GM12891 (cell line): ENCODE results near the gene DHX15.
A peak's percentile ranks its signal among the peaks of the same experiment; 100 is the strongest.
"Not testable (repeated sequence)": the region's sequence is repeated elsewhere in the genome, so short reads cannot be mapped to it uniquely, and the experiment has no call there.

Source experiments
- DNase-seq: peaks from one replicate; pipeline ENCODE4 v3.0.0; 2011; ENCODE audit warnings: low spot score; ENCODE audit not compliant: insufficient read length
- FAIRE-seq: peaks from 2 replicates; lab custom pipeline; 2011; peaks lifted over from hg19 to GRCh38; lab: Jason Lieb, UNC
- PAX5 ChIP-seq: IDR thresholded peaks from 2 replicates; pipeline ENCODE4 v1.6.1; 2011; ENCODE audit warnings: low read length, moderate library complexity, mild to moderate bottlenecking; ENCODE audit not compliant: insufficient read depth, severe bottlenecking
- POLR2A ChIP-seq: IDR thresholded peaks from 2 replicates; pipeline ENCODE4 v1.6.1; 2011; ENCODE audit warnings: low read depth, low read length, control low read depth
- POLR2AphosphoS5 ChIP-seq: IDR thresholded peaks from 2 replicates; pipeline ENCODE4 v1.6.1; 2011; ENCODE audit warnings: low read depth, low read length, control low read depth
- POU2F2 ChIP-seq: IDR thresholded peaks from 2 replicates; pipeline ENCODE4 v1.6.1; 2011; ENCODE audit warnings: low read depth, mild to moderate bottlenecking, control low read depth, low read length, moderate library complexity
- SPI1 ChIP-seq: IDR thresholded peaks from 2 replicates; pipeline ENCODE4 v1.6.1; 2011; ENCODE audit warnings: low read depth, low read length, control low read depth
- TAF1 ChIP-seq: IDR thresholded peaks from 2 replicates; pipeline ENCODE4 v1.6.1; 2011; ENCODE audit warnings: low read depth, low read length, control low read depth

DHX15 gene

DNA sequence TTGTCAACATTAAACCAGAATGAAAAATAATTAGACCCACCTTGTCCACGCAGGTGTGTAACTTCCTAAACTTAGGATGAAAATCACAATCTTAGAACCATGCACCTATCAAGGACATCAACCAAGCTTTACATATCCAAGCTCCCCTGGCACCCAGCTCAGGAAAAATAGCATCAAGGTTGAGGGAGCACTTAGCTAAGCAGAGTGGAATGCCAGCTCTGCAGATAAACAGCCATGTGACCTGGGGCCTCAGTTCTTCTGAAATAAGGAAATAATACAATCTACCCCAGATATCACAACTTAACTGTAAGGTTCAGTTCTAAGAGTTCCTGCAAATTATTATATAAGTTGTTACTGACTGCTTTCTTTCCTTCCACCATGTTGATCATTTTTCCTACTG is 64.7 kb downstream of the DHX15 start:
- FAIRE-seq: no peak
- TF ChIP-seq PAX5 (no peak), POU2F2 (no peak), POLR2AphosphoS5 (no peak), SPI1 (no peak), TAF1 (no peak), POLR2A (no peak)
- no peak for DNase-seq

DNA sequence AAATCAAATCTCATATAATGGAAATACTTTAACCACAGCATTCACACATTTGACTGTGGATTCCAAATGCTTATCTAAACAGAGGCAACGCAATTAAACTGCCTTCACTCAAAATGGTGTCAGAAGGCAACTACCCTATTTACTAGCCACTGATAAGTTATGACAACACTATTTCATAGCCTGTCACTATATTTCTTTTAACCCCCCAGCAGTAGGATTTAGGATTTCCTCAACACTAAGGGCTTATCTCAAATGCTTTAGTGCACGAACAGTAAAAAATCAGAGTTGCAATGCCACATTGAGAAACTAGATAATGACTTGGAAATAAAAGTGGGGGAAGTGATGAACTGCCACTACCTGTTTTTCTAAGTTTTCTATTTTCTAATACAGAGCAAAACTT is 66.7 kb downstream of the DHX15 start:
- TF ChIP-seq SPI1: no peak
- no peak for TF ChIP-seq POLR2AphosphoS5
- FAIRE-seq (no peak), DNase-seq (no peak)

DNA sequence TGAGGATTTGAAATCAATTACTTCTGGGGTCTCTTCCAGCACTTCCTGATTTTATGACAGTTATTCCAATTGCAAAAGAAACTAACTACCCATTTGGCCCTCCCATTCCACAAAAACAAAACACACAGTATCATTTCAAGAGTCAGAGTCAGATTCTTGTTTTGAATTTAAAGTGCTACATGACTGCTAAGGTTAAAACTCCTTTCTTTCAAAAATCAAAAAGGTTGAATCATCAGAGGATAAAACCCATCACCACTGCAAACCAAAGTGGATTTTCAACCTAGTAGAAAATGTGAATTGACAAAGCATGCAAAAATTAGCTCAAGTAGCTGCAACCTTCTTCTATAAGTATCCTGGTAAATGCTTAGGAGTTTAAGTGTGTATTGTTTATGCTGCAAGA is 67.4 kb downstream of the DHX15 start:
- no peak for FAIRE-seq
- TF ChIP-seq PAX5 (no peak), TAF1 (no peak), SPI1 (no peak), POLR2AphosphoS5 (no peak), POU2F2 (no peak), POLR2A (no peak)
- no peak for DNase-seq

DNA sequence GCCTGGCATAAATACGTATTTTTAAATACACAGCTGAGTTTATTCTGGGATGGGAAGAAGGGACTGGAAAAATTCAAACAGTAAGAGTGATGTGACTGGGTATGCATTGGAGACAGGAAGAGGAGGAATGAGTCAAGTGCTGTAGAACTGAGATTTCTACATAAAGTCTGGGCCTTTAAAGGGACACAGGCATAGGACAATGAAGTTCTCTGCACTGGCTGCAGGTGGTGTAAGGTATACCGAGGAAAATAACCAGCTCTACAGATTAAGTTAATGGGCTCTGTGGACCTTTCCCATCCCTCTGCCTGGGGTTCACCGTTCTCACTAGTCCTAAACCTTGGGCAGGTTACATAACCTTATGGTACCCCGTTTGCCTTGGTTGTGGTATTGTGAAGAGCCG is 68.7 kb downstream of the DHX15 start:
- DNase-seq (no peak), FAIRE-seq (no peak)
- TF ChIP-seq POLR2A (no peak), TAF1 (no peak), POU2F2 (no peak)

DNA sequence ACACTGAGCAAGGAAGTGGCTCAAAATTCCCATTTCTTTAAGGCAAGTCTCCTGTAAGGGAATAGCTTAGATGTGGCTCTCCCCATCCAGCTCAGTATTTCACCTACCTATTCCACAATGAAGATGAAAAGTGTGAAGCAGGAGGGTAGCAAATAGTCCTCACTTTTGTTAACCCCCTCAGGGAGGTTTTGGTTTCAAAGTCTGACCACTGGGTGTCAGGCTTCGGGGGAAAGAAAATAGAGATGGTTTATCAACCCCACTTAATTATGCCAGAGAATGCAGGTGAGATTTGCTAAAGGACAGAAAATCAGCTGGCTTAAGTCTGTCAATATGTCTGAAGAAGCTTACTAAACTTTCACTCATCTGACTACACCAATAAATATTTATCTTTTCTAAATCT is 69.5 kb downstream of the DHX15 start:
- no peak for FAIRE-seq
- no peak for DNase-seq
- TF ChIP-seq POLR2AphosphoS5: no peak
- TF ChIP-seq TAF1: no peak
- no peak for TF ChIP-seq PAX5

DNA sequence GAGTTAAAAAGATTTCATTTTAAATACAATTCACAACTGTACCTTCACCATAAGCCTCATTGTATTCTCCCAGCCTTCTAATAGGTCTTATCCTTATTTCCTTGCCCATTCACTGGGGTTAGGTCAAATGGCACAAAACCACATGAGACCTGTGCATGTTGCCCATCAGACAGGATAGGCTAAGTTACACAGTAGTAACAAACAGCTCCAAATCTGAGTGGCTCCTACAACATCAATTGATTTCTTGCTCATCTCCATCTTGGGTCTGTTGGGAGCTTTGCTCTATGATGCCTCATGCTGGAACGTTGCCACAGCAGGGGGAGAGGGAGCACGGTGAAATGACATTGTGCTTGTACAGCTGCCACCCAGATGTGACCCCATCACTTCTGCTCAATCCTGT is 70.6 kb downstream of the DHX15 start:
- FAIRE-seq (no peak), DNase-seq (no peak)
- TF ChIP-seq POLR2A (peak; percentile 36; the same call in 1 of the 2 replicates), TAF1 (no peak)

DNA sequence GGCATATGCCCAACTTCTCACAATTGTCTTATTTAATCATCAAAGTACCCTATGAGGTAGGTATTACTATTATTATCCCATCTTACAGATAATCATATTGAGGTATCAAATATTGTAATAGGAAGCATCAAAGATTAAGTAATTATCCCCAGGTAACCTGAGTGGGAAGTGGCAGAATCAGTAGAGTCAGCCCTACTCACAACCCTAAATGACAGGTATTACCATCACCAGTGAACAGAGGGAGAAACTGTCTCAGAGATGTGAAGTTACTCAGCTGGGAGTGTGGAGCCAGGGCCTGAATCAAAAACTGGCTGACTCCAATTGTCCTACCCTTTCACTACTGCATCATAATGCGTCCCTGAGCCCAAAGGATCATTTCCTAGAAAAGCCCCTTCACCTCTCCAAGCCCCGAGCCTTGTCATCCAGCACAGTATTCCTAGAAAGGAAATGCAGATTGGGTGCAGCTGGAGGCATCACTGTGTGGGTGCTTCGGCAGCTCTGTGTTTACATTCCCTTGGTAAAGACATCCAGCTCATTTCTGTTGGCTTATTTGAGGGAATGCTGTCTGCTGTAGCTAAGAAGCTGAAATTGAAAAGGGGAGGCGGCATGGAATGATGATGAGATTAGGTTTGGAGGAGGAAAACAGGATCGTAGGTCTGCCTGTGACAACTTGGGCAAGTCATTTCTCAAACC is 72.8 kb downstream of the DHX15 start:
- FAIRE-seq: no peak
- DNase-seq: no peak
- TF ChIP-seq PAX5 (no peak), POLR2A (no peak)

DNA sequence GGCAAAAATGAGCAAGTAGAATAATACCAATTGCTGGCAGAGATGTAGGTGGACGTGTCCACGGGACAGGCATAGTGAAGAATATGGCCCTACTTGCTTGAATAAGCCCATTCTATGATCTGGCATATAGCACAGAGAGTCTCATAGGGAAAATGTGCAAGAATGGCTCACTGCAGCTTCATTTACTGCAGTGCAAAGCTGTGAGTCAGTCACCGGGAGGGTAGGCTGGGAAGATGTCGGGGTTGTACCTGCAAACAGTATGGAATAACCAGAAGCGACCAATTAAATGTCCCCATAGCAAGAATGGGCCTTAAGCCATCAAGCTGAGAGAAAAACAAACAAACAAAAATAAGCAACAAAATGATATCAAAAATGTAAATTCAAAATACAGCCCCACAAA is 74.3 kb downstream of the DHX15 start:
- TF ChIP-seq POU2F2: no peak
- no peak for TF ChIP-seq TAF1
- no peak for TF ChIP-seq POLR2A
- TF ChIP-seq POLR2AphosphoS5: no peak
- no peak for TF ChIP-seq SPI1
- no peak for TF ChIP-seq PAX5
- DNase-seq (no peak), FAIRE-seq (no peak)

DNA sequence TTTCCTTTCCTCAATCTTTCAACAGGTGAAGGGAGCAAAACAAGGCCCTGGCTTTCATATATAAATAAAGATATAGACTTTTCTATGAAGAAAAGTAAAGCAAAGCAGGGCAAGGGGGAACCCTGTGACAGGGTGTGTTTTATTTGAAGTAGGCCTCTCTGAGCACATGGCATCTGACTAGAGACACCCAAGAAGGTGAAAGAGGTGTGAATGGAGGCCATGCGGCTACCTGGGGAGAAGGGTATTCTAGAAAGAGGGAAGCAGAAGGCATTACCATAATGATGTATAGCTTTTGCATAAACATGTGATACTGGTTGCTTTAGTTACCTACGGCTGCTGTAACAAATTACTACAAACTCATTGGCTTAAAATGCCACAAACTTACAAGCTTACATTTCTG is 75.8 kb downstream of the DHX15 start:
- no peak for FAIRE-seq
- TF ChIP-seq POLR2A (no peak), SPI1 (no peak), POU2F2 (no peak), POLR2AphosphoS5 (no peak), TAF1 (no peak)
- DNase-seq: no peak

DNA sequence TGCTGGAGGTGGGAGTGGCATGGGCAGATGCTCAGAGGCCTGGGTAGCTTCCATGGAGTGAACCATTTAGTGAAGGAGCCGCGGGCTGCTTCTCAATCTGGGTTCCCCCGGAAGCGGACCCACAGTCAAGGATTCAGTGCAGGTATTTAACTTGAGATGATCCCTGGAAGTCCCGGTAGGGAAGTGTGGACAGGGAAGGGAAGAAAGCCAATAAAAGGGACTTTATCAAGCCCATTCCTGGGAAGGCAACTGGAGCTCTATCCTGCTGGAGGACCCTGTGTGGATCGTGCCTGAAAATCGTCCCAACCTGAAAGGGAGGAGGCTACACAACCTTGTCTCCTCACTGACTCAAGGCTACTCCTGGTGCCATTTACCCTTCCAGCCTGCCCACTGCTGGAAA is 76.9 kb downstream of the DHX15 start:
- no peak for TF ChIP-seq POU2F2
- no peak for TF ChIP-seq POLR2A
- no peak for TF ChIP-seq PAX5
- no peak for TF ChIP-seq POLR2AphosphoS5
- TF ChIP-seq SPI1: no peak
- FAIRE-seq: no peak

DNA sequence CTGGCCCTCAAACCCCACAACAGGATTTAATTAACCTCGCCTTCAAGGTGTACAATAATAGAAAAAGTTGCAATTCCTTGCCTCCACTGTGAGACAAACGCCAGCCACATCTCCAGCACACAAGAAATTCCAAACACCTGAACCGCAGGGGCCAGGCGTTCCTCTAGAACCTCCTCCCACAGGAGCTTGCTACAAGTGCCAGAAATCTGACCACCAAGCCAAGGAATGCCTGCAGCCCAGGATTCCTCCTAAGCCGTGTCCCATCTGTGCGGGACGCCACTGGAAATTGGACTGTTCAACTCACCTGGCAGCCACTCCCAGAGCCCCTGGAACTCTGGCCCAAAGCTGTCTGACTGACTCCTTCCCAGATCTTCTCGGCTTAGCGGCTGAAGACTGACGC is 81.3 kb downstream of the DHX15 start:
- FAIRE-seq, DNase-seq: not testable (repeated sequence)

More for the DNA sequence above, 76.9 kb downstream of the DHX15 start:
- DNase-seq: no peak
